ENCODE results near the gene ALDH3A2.

Gene ALDH3A2

DNA sequence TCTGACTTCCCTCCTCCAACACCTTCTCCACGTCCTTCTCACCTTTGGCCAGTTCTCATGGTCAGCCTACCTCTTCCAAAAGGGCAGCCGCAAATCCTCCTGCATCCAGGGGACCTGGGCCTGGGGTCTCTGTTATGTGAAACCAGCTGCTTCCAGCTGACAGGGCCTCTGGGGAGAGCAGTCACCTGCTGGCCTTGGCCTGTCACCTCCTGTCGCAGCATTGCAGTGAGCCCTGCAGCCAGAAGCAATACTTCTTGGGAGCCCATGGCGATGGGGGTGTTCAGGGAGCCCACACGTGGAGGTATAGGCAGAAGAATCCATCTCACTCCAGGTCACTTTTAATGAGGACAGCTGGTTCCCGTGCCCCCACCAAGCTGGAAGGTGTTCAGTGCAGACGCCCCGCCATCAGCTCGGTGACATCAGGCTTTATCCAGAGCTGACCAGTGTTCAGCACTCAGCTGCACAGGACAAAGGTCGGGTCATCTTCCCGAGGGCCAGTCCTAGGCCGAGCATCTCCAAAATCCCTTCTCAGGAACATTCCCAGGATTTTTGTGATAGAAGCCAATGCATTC lies 69.6 kb downstream of the ALDH3A2 start:
- no peaks in the 10 kb centered on the region for H3K9me3 ChIP-seq (ENCODE audit: severe bottlenecking)
- TF ChIP-seq, protein P1, sequence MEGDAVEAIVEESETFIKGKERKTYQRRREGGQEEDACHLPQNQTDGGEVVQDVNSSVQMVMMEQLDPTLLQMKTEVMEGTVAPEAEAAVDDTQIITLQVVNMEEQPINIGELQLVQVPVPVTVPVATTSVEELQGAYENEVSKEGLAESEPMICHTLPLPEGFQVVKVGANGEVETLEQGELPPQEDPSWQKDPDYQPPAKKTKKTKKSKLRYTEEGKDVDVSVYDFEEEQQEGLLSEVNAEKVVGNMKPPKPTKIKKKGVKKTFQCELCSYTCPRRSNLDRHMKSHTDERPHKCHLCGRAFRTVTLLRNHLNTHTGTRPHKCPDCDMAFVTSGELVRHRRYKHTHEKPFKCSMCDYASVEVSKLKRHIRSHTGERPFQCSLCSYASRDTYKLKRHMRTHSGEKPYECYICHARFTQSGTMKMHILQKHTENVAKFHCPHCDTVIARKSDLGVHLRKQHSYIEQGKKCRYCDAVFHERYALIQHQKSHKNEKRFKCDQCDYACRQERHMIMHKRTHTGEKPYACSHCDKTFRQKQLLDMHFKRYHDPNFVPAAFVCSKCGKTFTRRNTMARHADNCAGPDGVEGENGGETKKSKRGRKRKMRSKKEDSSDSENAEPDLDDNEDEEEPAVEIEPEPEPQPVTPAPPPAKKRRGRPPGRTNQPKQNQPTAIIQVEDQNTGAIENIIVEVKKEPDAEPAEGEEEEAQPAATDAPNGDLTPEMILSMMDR (IDR thresholded peaks at IDR 0.05; ENCODE audit: low read depth, low read length) = no peak
- H3K4me3 ChIP-seq (ENCODE audit: low read depth, low read length) = no peak overlapping the region
- no peak overlapping the region for H3K27ac ChIP-seq
- no peak for DNase-seq
- H3K27me3 ChIP-seq (ENCODE audit: insufficient read depth, low read depth, severe bottlenecking) = no peaks in the 10 kb centered on the region
- no peaks in the 10 kb centered on the region for H3K36me3 ChIP-seq

DNA sequence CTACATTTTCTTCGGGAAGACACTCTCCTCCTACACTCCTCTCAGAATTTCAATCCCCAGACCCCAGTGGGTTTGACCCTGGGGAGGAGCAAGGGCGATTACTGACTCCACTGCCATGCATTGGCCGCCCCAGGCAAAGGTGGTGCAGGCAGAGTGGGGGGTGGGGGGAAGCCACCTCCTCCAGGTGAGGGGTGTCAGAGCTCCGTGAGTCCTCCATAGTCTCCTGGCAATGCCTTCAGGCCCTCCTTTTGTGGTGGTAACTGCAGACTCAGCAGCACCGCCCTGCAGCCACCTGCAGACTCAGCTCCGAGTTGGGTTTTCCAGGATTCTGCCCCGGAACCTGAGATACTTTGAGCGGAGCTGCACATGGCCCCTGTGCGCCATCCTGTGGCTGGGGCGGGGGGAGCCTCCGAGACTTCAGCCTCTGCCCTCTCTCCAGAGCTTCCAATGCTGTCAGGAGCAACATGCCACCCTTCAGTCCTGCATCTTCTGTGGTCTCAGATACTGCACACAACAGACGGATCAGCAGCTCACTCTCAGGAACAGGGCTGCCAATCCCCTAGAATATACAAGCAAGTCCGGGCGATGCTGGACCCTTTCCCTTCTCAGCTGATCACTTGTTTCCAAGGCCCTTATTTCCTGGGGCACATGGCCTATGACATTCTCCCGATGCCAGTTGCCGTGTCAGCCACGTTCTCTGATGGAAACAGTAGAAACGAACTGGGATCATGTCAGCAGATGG lies 70.2 kb downstream of the ALDH3A2 start:
- no peaks in the 10 kb centered on the region for H3K9me3 ChIP-seq (ENCODE audit: severe bottlenecking)
- no peaks in the 10 kb centered on the region for H3K27me3 ChIP-seq (ENCODE audit: insufficient read depth, low read depth, severe bottlenecking)
- no peak overlapping the region for H3K4me3 ChIP-seq (ENCODE audit: low read depth, low read length)
- DNase-seq = peak; percentile 43
- H3K27ac ChIP-seq = no peak overlapping the region
- H3K36me3 ChIP-seq = no peaks in the 10 kb centered on the region
- TF ChIP-seq, protein P1 (IDR thresholded peaks at IDR 0.05; ENCODE audit: low read depth, low read length) = peak; percentile 71

DNA sequence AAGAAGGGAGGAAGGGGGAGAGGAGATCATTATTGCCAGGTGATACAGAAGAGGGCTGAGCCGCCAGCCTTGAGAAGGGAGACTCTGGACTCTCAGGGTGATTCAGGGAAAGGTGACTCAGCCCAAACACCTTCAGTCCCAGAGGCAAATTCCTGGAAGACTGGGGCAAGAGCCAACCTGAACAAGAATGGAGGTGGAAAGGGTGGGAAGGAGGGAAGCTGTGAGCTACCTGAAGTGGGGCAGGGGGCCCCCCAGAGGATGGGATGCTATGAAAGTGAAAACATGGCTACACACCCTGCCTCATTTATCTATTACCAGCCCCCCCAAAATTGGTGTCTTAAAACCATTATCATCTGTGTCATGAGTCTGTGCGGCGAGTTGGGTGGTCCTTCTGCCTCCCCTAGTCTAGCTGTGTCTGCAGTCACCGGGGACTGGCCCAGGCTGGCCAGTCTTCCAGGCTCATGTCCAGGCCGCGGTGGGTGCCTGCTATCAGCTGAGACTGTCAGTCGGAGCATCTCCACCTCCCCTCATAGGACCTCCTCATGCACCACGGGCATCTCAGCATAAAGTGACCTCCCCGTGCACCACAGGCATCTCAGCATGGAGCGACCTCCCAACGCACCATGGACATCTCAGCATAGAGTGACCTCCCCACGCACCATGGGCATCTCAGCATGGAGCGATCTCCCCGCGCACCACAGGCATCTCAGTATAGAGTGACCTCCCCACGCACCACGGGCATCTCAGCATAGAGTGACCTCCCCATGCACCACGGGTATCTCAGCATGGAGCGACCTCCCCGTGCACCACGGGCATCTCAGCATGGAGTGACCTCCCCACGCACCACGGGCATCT lies 71.0 kb downstream of the ALDH3A2 start:
- no peak overlapping the region for H3K27ac ChIP-seq
- H3K27me3 ChIP-seq (ENCODE audit: insufficient read depth, low read depth, severe bottlenecking) = no peaks in the 10 kb centered on the region
- H3K36me3 ChIP-seq = no peaks in the 10 kb centered on the region
- DNase-seq = no peak
- TF ChIP-seq, protein P1 (IDR thresholded peaks at IDR 0.05; ENCODE audit: low read depth, low read length) = no peak
- no peaks in the 10 kb centered on the region for H3K9me3 ChIP-seq (ENCODE audit: severe bottlenecking)
- H3K4me3 ChIP-seq (ENCODE audit: low read depth, low read length) = no peak overlapping the region

DNA sequence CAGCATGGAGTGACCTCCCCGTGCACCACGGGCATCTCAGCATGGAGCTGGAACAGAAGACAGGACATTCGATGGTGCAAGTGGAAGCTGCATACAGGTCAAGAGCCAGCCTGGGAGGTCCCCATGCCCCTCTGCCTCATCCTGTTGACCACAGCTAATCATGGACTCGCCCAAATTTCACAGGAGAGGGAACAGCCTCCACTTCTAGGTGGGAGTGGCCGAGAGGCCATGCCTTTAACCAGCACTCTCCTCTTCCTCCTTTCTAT lies 71.6 kb downstream of the ALDH3A2 start:
- DNase-seq = no peak

DNA sequence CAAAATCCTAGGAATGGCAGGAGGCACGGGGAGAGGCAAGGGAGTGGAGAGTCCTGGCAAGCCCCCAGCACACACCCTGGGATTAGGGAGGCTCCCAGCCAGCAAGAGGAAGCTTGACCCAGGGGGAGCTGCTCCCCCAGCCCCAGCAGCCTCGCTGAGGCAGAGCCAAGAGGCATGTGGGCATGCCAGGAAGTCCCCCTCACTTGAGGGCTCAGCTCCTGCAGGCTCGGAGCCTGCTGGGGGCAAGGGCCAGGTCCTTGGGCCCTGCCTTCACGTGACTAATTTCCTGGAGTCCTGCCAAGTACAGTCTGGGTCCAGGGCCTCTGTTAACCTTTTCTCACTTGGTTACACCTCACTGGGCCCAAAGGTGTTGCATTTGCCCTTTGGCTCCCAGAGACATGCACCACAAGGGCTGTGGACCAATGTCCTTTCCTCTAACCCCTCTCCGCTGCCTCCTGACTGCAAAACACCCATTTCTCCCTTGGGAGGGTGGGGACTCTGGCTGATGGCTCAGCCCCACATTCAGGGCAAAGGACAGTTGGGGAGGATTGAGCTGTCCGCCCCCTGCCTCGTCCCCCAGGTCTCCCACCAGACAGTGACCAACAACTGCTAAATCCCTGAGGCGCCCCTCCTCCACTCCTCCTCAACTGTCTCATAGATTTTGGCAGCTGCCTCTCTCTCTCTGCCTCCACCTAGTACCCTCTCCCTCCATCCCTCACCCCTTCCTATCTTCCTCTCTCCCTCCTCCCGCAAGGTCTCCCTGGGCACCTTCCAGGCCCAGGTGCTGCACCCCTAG lies 72.3 kb downstream of the ALDH3A2 start:
- Histone ChIP-seq H3K27me3 (ENCODE audit: insufficient read depth, low read depth, severe bottlenecking) (no peaks in the 10 kb centered on the region), H3K36me3 (no peaks in the 10 kb centered on the region), H3K27ac (no peak overlapping the region), H3K9me3 (ENCODE audit: severe bottlenecking) (no peaks in the 10 kb centered on the region), H3K4me3 (ENCODE audit: low read depth, low read length) (no peak overlapping the region)
- TF ChIP-seq, protein P1 (IDR thresholded peaks at IDR 0.05; ENCODE audit: low read depth, low read length) = no peak
- no peak for DNase-seq

More for the DNA sequence above, 71.6 kb downstream of the ALDH3A2 start:
- H3K27ac ChIP-seq = no peak overlapping the region
- H3K36me3 ChIP-seq = no peaks in the 10 kb centered on the region
- TF ChIP-seq, protein P1 (IDR thresholded peaks at IDR 0.05; ENCODE audit: low read depth, low read length) = no peak
- no peaks in the 10 kb centered on the region for H3K27me3 ChIP-seq (ENCODE audit: insufficient read depth, low read depth, severe bottlenecking)
- H3K9me3 ChIP-seq (ENCODE audit: severe bottlenecking) = no peaks in the 10 kb centered on the region
- H3K4me3 ChIP-seq (ENCODE audit: low read depth, low read length) = no peak overlapping the region
